ENCODE results near the gene AGA.

The AGA gene

GRCh38 chr4:177400030-177400429, 42.2 kb downstream of the AGA start:
- no peaks in the 10 kb centered on the region for H3K9me2 ChIP-seq (replicated peaks; ENCODE audit: low read depth, low read length)
- no peak for TF ChIP-seq EZH2phosphoT487 (IDR thresholded peaks at IDR 0.05; ENCODE audit: borderline replicate concordance)
- no peak for TF ChIP-seq CTCF (conservative IDR thresholded peaks at IDR 0.05; ENCODE audit: low read length)
- H3K4me1 ChIP-seq (ENCODE audit: insufficient read depth, low read length, poor library complexity, severe bottlenecking), result peaks cover 9% of the 10 kb centered on the region
- H3K79me2 ChIP-seq (ENCODE audit: insufficient read depth, low read length), result no peaks in the 10 kb centered on the region
- H3K36me3 ChIP-seq (ENCODE audit: insufficient read depth, low read length), result no peaks in the 10 kb centered on the region
- H2AFZ ChIP-seq (ENCODE audit: low read length), result no peak overlapping the region
- no peaks in the 10 kb centered on the region for H3K9me3 ChIP-seq (ENCODE audit: insufficient read depth, low read depth, low read length)
- no peak overlapping the region for H3K9ac ChIP-seq (ENCODE audit: low read depth, low read length, poor library complexity, severe bottlenecking)
- H3K4me3 ChIP-seq (ENCODE audit: low read length, poor library complexity, severe bottlenecking), result no peak overlapping the region
- H3K27me3 ChIP-seq (ENCODE audit: insufficient read depth, low read length, poor library complexity, severe bottlenecking), result no peaks in the 10 kb centered on the region
- no peaks in the 10 kb centered on the region for H4K20me1 ChIP-seq (ENCODE audit: insufficient read depth, low read length, poor library complexity, severe bottlenecking)
- no peak overlapping the region for H3K4me2 ChIP-seq (ENCODE audit: low read depth, low read length, poor library complexity, severe bottlenecking)
- no peaks in the 10 kb centered on the region for H3F3A ChIP-seq (ENCODE audit: low read depth)

- H3K9me3 ChIP-seq (ENCODE audit: insufficient read depth, low read depth, low read length), result no peaks in the 10 kb centered on the region
Observed at GRCh38 chr4:177396352-177396751, 45.9 kb downstream of the AGA start.

GRCh38 chr4:177393236-177393635, 49.0 kb downstream of the AGA start:
- Histone ChIP-seq H2AFZ (ENCODE audit: low read length) (no peak overlapping the region), H3K9ac (ENCODE audit: low read depth, low read length, poor library complexity, severe bottlenecking) (no peak overlapping the region), H3F3A (ENCODE audit: low read depth) (no peaks in the 10 kb centered on the region), H3K79me2 (ENCODE audit: insufficient read depth, low read length) (no peaks in the 10 kb centered on the region), H3K9me2 (replicated peaks; ENCODE audit: low read depth, low read length) (no peaks in the 10 kb centered on the region), H3K9me3 (ENCODE audit: insufficient read depth, low read depth, low read length) (no peaks in the 10 kb centered on the region), H3K4me2 (ENCODE audit: low read depth, low read length, poor library complexity, severe bottlenecking) (peak overlapping the region; percentile 40), H4K20me1 (ENCODE audit: insufficient read depth, low read length, poor library complexity, severe bottlenecking) (no peaks in the 10 kb centered on the region), H3K36me3 (ENCODE audit: insufficient read depth, low read length) (no peaks in the 10 kb centered on the region), H3K4me1 (ENCODE audit: insufficient read depth, low read length, poor library complexity, severe bottlenecking) (no peaks in the 10 kb centered on the region), H3K4me3 (ENCODE audit: low read length, poor library complexity, severe bottlenecking) (no peak overlapping the region), H3K27me3 (ENCODE audit: insufficient read depth, low read length, poor library complexity, severe bottlenecking) (no peaks in the 10 kb centered on the region)
- TF ChIP-seq EZH2phosphoT487 (IDR thresholded peaks at IDR 0.05; ENCODE audit: borderline replicate concordance) (no peak), CTCF (conservative IDR thresholded peaks at IDR 0.05; ENCODE audit: low read length) (no peak)

More at GRCh38 chr4:177396352-177396751, 45.9 kb downstream of the AGA start:
- H3K4me1 ChIP-seq (ENCODE audit: insufficient read depth, low read length, poor library complexity, severe bottlenecking), result no peaks in the 10 kb centered on the region
- H4K20me1 ChIP-seq (ENCODE audit: insufficient read depth, low read length, poor library complexity, severe bottlenecking), result no peaks in the 10 kb centered on the region
- H3K4me2 ChIP-seq (ENCODE audit: low read depth, low read length, poor library complexity, severe bottlenecking), result no peak overlapping the region
- H3F3A ChIP-seq (ENCODE audit: low read depth), result no peaks in the 10 kb centered on the region
- no peaks in the 10 kb centered on the region for H3K9me2 ChIP-seq (replicated peaks; ENCODE audit: low read depth, low read length)
- no peak overlapping the region for H2AFZ ChIP-seq (ENCODE audit: low read length)
- TF ChIP-seq EZH2phosphoT487 (IDR thresholded peaks at IDR 0.05; ENCODE audit: borderline replicate concordance) (no peak), CTCF (conservative IDR thresholded peaks at IDR 0.05; ENCODE audit: low read length) (no peak)
- no peaks in the 10 kb centered on the region for H3K27me3 ChIP-seq (ENCODE audit: insufficient read depth, low read length, poor library complexity, severe bottlenecking)
- no peak overlapping the region for H3K9ac ChIP-seq (ENCODE audit: low read depth, low read length, poor library complexity, severe bottlenecking)
- H3K79me2 ChIP-seq (ENCODE audit: insufficient read depth, low read length), result no peaks in the 10 kb centered on the region
- no peaks in the 10 kb centered on the region for H3K36me3 ChIP-seq (ENCODE audit: insufficient read depth, low read length)
- H3K4me3 ChIP-seq (ENCODE audit: low read length, poor library complexity, severe bottlenecking), result no peak overlapping the region
